Activated naive CD4-positive, alpha-beta T cell treated with anti-CD3 and anti-CD28 coated beads, Interleukin-2, amount 50 U/mL, for 24 hours (primary cell): ENCODE results near the gene MRPL58.
"Not testable (repeated sequence)": the region's sequence is repeated elsewhere in the genome, so short reads cannot be mapped to it uniquely, and the experiment has no call there.

Source experiments
- H3K27ac Mint-ChIP-seq: one replicate; pipeline ENCODE4 v1.8.0; 2021; ENCODE audit warnings: mild to moderate bottlenecking, mixed read lengths
- H3K27me3 Mint-ChIP-seq: one replicate; pipeline ENCODE4 v1.8.0; 2021; ENCODE audit warnings: mixed read lengths
- H3K36me3 Mint-ChIP-seq: one replicate; pipeline ENCODE4 v1.8.0; 2021; ENCODE audit warnings: mixed read lengths
- H3K4me1 Mint-ChIP-seq: one replicate; pipeline ENCODE4 v1.8.0; 2021; ENCODE audit warnings: mixed read lengths
- H3K4me3 Mint-ChIP-seq: one replicate; pipeline ENCODE4 v1.8.0; 2021; ENCODE audit warnings: mild to moderate bottlenecking, mixed read lengths
- H3K9me3 Mint-ChIP-seq: one replicate; pipeline ENCODE4 v1.8.0; 2021; ENCODE audit warnings: mixed read lengths

MRPL58 gene

GRCh38 chr17:75025398-75025734 is 12.9 kb downstream of the MRPL58 start:
- Mint-ChIP-seq H3K4me1 (peaks cover 17% of the 10 kb centered on the region), H3K36me3 (peaks cover 13% of the 10 kb centered on the region)
- H3K27me3 Mint-ChIP-seq, H3K27ac Mint-ChIP-seq, H3K9me3 Mint-ChIP-seq, H3K4me3 Mint-ChIP-seq: not testable (repeated sequence)

- Mint-ChIP-seq H3K36me3 (peaks cover 11% of the 10 kb centered on the region), H3K4me1 (peaks cover 22% of the 10 kb centered on the region)
- not testable (repeated sequence) for H3K4me3 Mint-ChIP-seq, H3K9me3 Mint-ChIP-seq, H3K27me3 Mint-ChIP-seq, H3K27ac Mint-ChIP-seq
These were observed 14.2 kb downstream of the MRPL58 start for GRCh38 chr17:75026650-75027049.

GRCh38 chr17:75030161-75030560 is 17.7 kb downstream of the MRPL58 start:
- no peak overlapping the region for H3K27ac Mint-ChIP-seq
- H3K27me3 Mint-ChIP-seq: peaks cover 2% of the 10 kb centered on the region
- H3K36me3 Mint-ChIP-seq: peaks cover 2% of the 10 kb centered on the region
- no peaks in the 10 kb centered on the region for H3K9me3 Mint-ChIP-seq
- no peak overlapping the region for H3K4me3 Mint-ChIP-seq
- peaks cover 38% of the 10 kb centered on the region for H3K4me1 Mint-ChIP-seq

GRCh38 chr17:75031972-75032719 is 19.7 kb downstream of the MRPL58 start:
- Mint-ChIP-seq H3K4me3 (peak overlapping the region; percentile 72), H3K9me3 (no peaks in the 10 kb centered on the region), H3K36me3 (no peaks in the 10 kb centered on the region), H3K27me3 (peaks cover 2% of the 10 kb centered on the region), H3K27ac (peak overlapping the region; percentile 38), H3K4me1 (peaks cover 47% of the 10 kb centered on the region)

GRCh38 chr17:75032720-75033280 is 20.3 kb downstream of the MRPL58 start:
- Mint-ChIP-seq H3K27ac (no peak overlapping the region), H3K27me3 (peaks cover 2% of the 10 kb centered on the region), H3K4me3 (peak overlapping the region; percentile 72), H3K9me3 (no peaks in the 10 kb centered on the region), H3K4me1 (peaks cover 53% of the 10 kb centered on the region), H3K36me3 (no peaks in the 10 kb centered on the region)

GRCh38 chr17:75033346-75034235 is 21.1 kb downstream of the MRPL58 start:
- Mint-ChIP-seq H3K27ac (peak overlapping the region; percentile 100), H3K27me3 (peaks cover 2% of the 10 kb centered on the region), H3K4me3 (peak overlapping the region; percentile 96), H3K36me3 (peaks cover under 1% of the 10 kb centered on the region), H3K4me1 (peaks cover 53% of the 10 kb centered on the region), H3K9me3 (no peaks in the 10 kb centered on the region)

- Mint-ChIP-seq H3K36me3 (peaks cover 4% of the 10 kb centered on the region), H3K4me3 (peak overlapping the region; percentile 96), H3K27me3 (peaks cover 2% of the 10 kb centered on the region), H3K9me3 (no peaks in the 10 kb centered on the region), H3K27ac (peak overlapping the region; percentile 100), H3K4me1 (peaks cover 56% of the 10 kb centered on the region)
These were observed 21.9 kb downstream of the MRPL58 start for GRCh38 chr17:75034236-75034908.

- Mint-ChIP-seq H3K4me3 (peak overlapping the region; percentile 78), H3K9me3 (no peaks in the 10 kb centered on the region), H3K27ac (peak overlapping the region; percentile 81), H3K27me3 (peaks cover 2% of the 10 kb centered on the region), H3K4me1 (peaks cover 52% of the 10 kb centered on the region), H3K36me3 (peaks cover 11% of the 10 kb centered on the region)
These were observed 24.3 kb downstream of the MRPL58 start for GRCh38 chr17:75036643-75037268.

- Mint-ChIP-seq H3K27ac (no peak overlapping the region), H3K4me1 (peaks cover 38% of the 10 kb centered on the region), H3K9me3 (no peaks in the 10 kb centered on the region), H3K36me3 (peaks cover 11% of the 10 kb centered on the region), H3K27me3 (peaks cover 2% of the 10 kb centered on the region), H3K4me3 (no peak overlapping the region)
These were observed 26.8 kb downstream of the MRPL58 start for GRCh38 chr17:75039238-75039637.

GRCh38 chr17:75041656-75042280 is 29.3 kb downstream of the MRPL58 start:
- Mint-ChIP-seq H3K4me1 (peaks cover 39% of the 10 kb centered on the region), H3K36me3 (peaks cover 11% of the 10 kb centered on the region), H3K27ac (no peak overlapping the region), H3K4me3 (no peak overlapping the region), H3K9me3 (no peaks in the 10 kb centered on the region), H3K27me3 (no peaks in the 10 kb centered on the region)

GRCh38 chr17:75043789-75044188 is 31.3 kb downstream of the MRPL58 start:
- not testable (repeated sequence) for H3K27me3 Mint-ChIP-seq, H3K27ac Mint-ChIP-seq, H3K36me3 Mint-ChIP-seq, H3K9me3 Mint-ChIP-seq, H3K4me3 Mint-ChIP-seq
- H3K4me1 Mint-ChIP-seq: peaks cover 41% of the 10 kb centered on the region

GRCh38 chr17:75044716-75045115 is 32.2 kb downstream of the MRPL58 start:
- Mint-ChIP-seq H3K4me3 (peak overlapping the region; percentile 39), H3K4me1 (peaks cover 48% of the 10 kb centered on the region), H3K9me3 (no peaks in the 10 kb centered on the region), H3K27ac (no peak overlapping the region), H3K27me3 (no peaks in the 10 kb centered on the region), H3K36me3 (peaks cover 5% of the 10 kb centered on the region)

- Mint-ChIP-seq H3K27ac (peak overlapping the region; percentile 97), H3K4me1 (peaks cover 51% of the 10 kb centered on the region), H3K4me3 (peak overlapping the region; percentile 98)
- H3K9me3 Mint-ChIP-seq, H3K27me3 Mint-ChIP-seq, H3K36me3 Mint-ChIP-seq: not testable (repeated sequence)
These were observed 33.5 kb downstream of the MRPL58 start for GRCh38 chr17:75045946-75046406.

GRCh38 chr17:75046407-75047289 is 34.2 kb downstream of the MRPL58 start, which contains the start of the genes ATP5PD and KCTD2:
Gene ATP5PD (minus strand): TSS chr17:75046969. CDS start chr17:75042650, 4,319 bp downstream.
Gene KCTD2 (plus strand): TSS chr17:75047225. CDS start chr17:75047251, 26 bp downstream.
- Mint-ChIP-seq H3K27me3 (no peaks in the 10 kb centered on the region), H3K27ac (peak within 1 kb of the TSS; percentile 97), H3K9me3 (no peaks in the 10 kb centered on the region), H3K4me3 (peak within 1 kb of the TSS; percentile 98), H3K4me1 (peaks cover 51% of the 10 kb centered on the region), H3K36me3 (no peaks in the 10 kb centered on the region)
